Endothelial cell (in vitro differentiated cells): ENCODE results near the gene NFKB2. TPM values are rescaled to one million over a fixed set of nuclear protein-coding genes. Genes with fewer than 3 reads are reported as not detected.

ENCODE experiments used
- DNase-seq: peaks from one replicate; pipeline ENCODE4 v3.0.0; 2021; ENCODE audit warnings: low spot score
- H3K27ac Mint-ChIP-seq: one replicate; pipeline ENCODE4 v1.8.0; 2021; ENCODE audit warnings: mixed read lengths, inconsistent platforms; ENCODE audit not compliant: unreplicated experiment
- H3K27me3 Mint-ChIP-seq: one replicate; pipeline ENCODE4 v1.8.0; 2021; ENCODE audit warnings: mild to moderate bottlenecking, moderate library complexity, mixed read lengths, inconsistent platforms; ENCODE audit not compliant: unreplicated experiment
- H3K36me3 Mint-ChIP-seq: one replicate; pipeline ENCODE4 v1.8.0; 2021; ENCODE audit warnings: mild to moderate bottlenecking, low read depth, mixed read lengths, inconsistent platforms; ENCODE audit not compliant: unreplicated experiment
- H3K4me1 Mint-ChIP-seq: one replicate; pipeline ENCODE4 v1.8.0; 2021; ENCODE audit warnings: mild to moderate bottlenecking, mixed read lengths, inconsistent platforms; ENCODE audit not compliant: unreplicated experiment
- H3K4me3 Mint-ChIP-seq: one replicate; pipeline ENCODE4 v1.8.0; 2021; ENCODE audit warnings: mild to moderate bottlenecking, mixed read lengths, inconsistent platforms; ENCODE audit not compliant: unreplicated experiment
- H3K9me3 Mint-ChIP-seq: one replicate; pipeline ENCODE4 v1.8.0; 2021; ENCODE audit warnings: mixed read lengths, inconsistent platforms; ENCODE audit not compliant: unreplicated experiment
- CTCF ChIP-seq: fragments of 200-600 bp; sonication (generic); IDR thresholded peaks from one replicate; pipeline ENCODE4 v1.5.0; 2021; ENCODE audit warnings: antibody characterized with exemption; ENCODE audit not compliant: unreplicated experiment
- total RNA-seq: library from RNA; stranded (reverse); fragmentation: NEBNext Ultra II Directional; extraction: Animal tissue kit (Norgen Biotek cat#: 25700); gene quantifications from one replicate; pipeline ENCODE4 v1.2.1, GENCODE V29; 2021; ENCODE audit not compliant: unreplicated experiment

NFKB2 gene
- total RNA-seq, 1 donor from 2014 or later, result 14.2 TPM

DNA sequence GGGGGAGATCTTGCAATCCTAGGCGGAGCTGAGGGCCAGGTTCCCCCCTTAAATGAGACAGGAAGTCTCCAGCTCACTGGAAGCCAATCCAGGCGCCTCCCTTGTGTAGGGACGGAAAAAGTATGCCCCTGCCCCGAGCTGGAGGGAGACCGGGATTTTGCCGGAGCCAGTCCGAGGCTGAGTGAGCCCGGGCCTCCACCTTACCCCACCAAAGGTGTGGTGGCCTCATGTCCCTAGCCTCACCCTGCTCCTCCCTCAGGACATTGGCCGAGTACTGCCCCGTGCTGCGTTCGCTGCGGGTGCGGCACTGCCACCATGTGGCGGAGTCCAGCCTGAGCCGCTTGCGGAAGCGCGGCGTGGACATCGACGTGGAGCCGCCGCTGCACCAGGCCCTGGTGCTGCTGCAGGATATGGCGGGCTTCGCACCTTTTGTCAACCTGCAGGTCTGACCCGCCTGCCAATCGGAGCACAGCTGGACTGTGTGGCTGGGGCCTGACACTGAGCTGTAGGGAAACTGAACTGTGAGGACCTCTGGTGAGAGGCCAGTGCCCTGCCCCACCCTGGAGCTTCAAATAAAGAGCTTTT, 27.1 kb downstream of the NFKB2 start:
- H3K4me3 Mint-ChIP-seq, result peak overlapping the region; percentile 77
- no peaks in the 10 kb centered on the region for H3K9me3 Mint-ChIP-seq
- peak; percentile 48 for TF ChIP-seq CTCF
- H3K36me3 Mint-ChIP-seq, result peaks cover 11% of the 10 kb centered on the region
- peak; percentile 80 for DNase-seq
- H3K27ac Mint-ChIP-seq, result no peak overlapping the region
- peaks cover 20% of the 10 kb centered on the region for H3K27me3 Mint-ChIP-seq
- peaks cover 17% of the 10 kb centered on the region for H3K4me1 Mint-ChIP-seq

GRCh38 chr10:102423372-102423968, 28.0 kb downstream of the NFKB2 start:
- Mint-ChIP-seq H3K27me3 (peaks cover 12% of the 10 kb centered on the region), H3K4me3 (peak overlapping the region; percentile 49), H3K27ac (no peak overlapping the region), H3K36me3 (peaks cover 8% of the 10 kb centered on the region), H3K4me1 (peaks cover 17% of the 10 kb centered on the region), H3K9me3 (no peaks in the 10 kb centered on the region)
- no peak for TF ChIP-seq CTCF
- no peak for DNase-seq

- H3K9me3 Mint-ChIP-seq, result no peaks in the 10 kb centered on the region
- H3K36me3 Mint-ChIP-seq, result peaks cover 8% of the 10 kb centered on the region
- H3K27ac Mint-ChIP-seq, result no peak overlapping the region
- no peak for TF ChIP-seq CTCF
- H3K27me3 Mint-ChIP-seq, result peaks cover 10% of the 10 kb centered on the region
- no peak overlapping the region for H3K4me3 Mint-ChIP-seq
- no peak for DNase-seq
- H3K4me1 Mint-ChIP-seq, result peaks cover 14% of the 10 kb centered on the region
These were observed 28.6 kb downstream of the NFKB2 start for GRCh38 chr10:102424145-102424544.

GRCh38 chr10:102424916-102425315, 29.4 kb downstream of the NFKB2 start:
- H3K36me3 Mint-ChIP-seq, result peaks cover 8% of the 10 kb centered on the region
- no peak for DNase-seq
- H3K4me1 Mint-ChIP-seq, result peaks cover 12% of the 10 kb centered on the region
- H3K27ac Mint-ChIP-seq, result no peak overlapping the region
- H3K27me3 Mint-ChIP-seq, result peaks cover 8% of the 10 kb centered on the region
- no peak overlapping the region for H3K4me3 Mint-ChIP-seq
- H3K9me3 Mint-ChIP-seq, result no peaks in the 10 kb centered on the region
- no peak for TF ChIP-seq CTCF

DNA sequence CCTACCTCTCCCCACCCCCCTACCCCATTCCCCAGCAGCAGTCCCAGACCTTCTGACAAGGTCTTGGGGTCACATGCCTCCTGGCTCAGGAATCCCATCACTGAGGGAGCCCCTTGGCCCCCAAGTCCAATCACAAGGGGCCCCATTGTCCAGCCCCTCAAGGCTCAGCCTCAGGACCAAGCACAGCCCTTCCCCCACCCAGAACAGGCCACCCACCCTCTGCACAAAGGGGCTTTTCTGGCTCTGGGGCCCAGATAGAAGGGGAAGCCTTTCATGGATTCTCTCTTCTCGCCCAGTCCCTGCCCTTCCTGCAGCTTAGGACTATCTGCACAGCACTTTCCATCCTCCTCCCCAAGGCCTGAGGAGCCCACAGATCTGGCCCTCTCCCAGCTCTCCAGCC, 29.9 kb downstream of the NFKB2 start:
- Mint-ChIP-seq H3K36me3 (peaks cover 8% of the 10 kb centered on the region), H3K27ac (no peak overlapping the region), H3K9me3 (no peaks in the 10 kb centered on the region), H3K27me3 (peaks cover 8% of the 10 kb centered on the region), H3K4me1 (peaks cover 12% of the 10 kb centered on the region), H3K4me3 (no peak overlapping the region)
- no peak for DNase-seq
- no peak for TF ChIP-seq CTCF
